H1 (cell line): ENCODE data around the gene RALGAPA1. TPM values are rescaled to one million over a fixed set of nuclear protein-coding genes. Genes with fewer than 3 reads are reported as not detected.

Experiments
- CTCF ChIA-PET: fragments of 300-600 bp; sonication (Branson Sonifier 250); formaldehyde crosslinking; loops from one replicate; lab custom pipeline; 2021; ENCODE audit not compliant: partially characterized antibody; lab: Charles Lee
- POLR2A ChIA-PET: fragments of 300-600 bp; sonication (Branson Sonifier 250); formaldehyde crosslinking; loops from one replicate; lab custom pipeline; 2021; ENCODE audit warnings: inconsistent platforms; ENCODE audit not compliant: partially characterized antibody; lab: Charles Lee
- DNase-seq, 2 experiments: peaks; one replicate each; pipeline versions ENCODE4 v3.0.0 to v3.0.0-alpha.2; 2010 to 2022; ENCODE audit warnings: low spot score in 2 of 2, low read depth in 1 of 2, mixed read lengths in 1 of 2
- FAIRE-seq: peaks from 2 replicates; lab custom pipeline; 2011; peaks lifted over from hg19 to GRCh38; lab: Jason Lieb, UNC
- H2AFZ ChIP-seq: 2 replicates; pipeline ENCODE4 v1.8.1; 2012; ENCODE audit warnings: low read length, inconsistent platforms
- H2AK5ac ChIP-seq: 2 replicates; pipeline ENCODE4 v1.6.1; 2013; ENCODE audit warnings: low read depth, low read length
- H2BK120ac ChIP-seq: replicated peaks from 2 replicates; pipeline ENCODE3; 2013; ENCODE audit warnings: low read depth, low read length, inconsistent platforms
- H2BK12ac ChIP-seq: 2 replicates; pipeline ENCODE4 v1.6.1; 2013; ENCODE audit warnings: low read depth, low read length
- H2BK15ac ChIP-seq: 2 replicates; pipeline ENCODE4 v1.6.1; 2013; ENCODE audit warnings: low read length
- H2BK20ac ChIP-seq: 2 replicates; pipeline ENCODE4 v1.6.1; 2013; ENCODE audit warnings: low read length
- H2BK5ac ChIP-seq: 2 replicates; pipeline ENCODE4 v1.6.1; 2013; ENCODE audit warnings: low read depth, low read length
- H3K14ac ChIP-seq: 2 replicates; pipeline ENCODE4 v1.6.1; 2013; ENCODE audit warnings: inconsistent platforms; ENCODE audit not compliant: insufficient read length
- H3K18ac ChIP-seq: 2 replicates; pipeline ENCODE4 v1.6.1; 2013; ENCODE audit warnings: low read length; ENCODE audit errors: extremely low read depth
- H3K23ac ChIP-seq: 2 replicates; pipeline ENCODE4 v1.6.1; 2013; ENCODE audit warnings: inconsistent platforms; ENCODE audit not compliant: insufficient read length
- H3K23me2 ChIP-seq: 2 replicates; pipeline ENCODE4 v1.6.1; 2013; ENCODE audit warnings: low read depth, low read length
- H3K27ac ChIP-seq: 2 replicates; pipeline ENCODE4 v1.6.1; 2011; ENCODE audit warnings: low read depth, low read length, inconsistent platforms
- H3K27me3 ChIP-seq, 4 experiments: replicated peaks in 1 of 4; 1 replicate in 1 of 4; 2 replicates in 3 of 4; pipeline versions ENCODE4 v1.6.1 to v1.8.1; 2011 to 2013; ENCODE audit warnings: low read length in 3 of 4, mild to moderate bottlenecking in 3 of 4, inconsistent platforms in 2 of 4, mixed read lengths in 2 of 4, moderate library complexity in 1 of 4; ENCODE audit not compliant: control insufficient read depth in 3 of 4, insufficient read depth in 3 of 4; ENCODE audit errors: extremely low read depth in 1 of 4
- H3K36me3 ChIP-seq, 4 experiments: 2 replicates each; pipeline versions ENCODE4 v1.6.1 to v1.8.1; 2011 to 2013; ENCODE audit warnings: mild to moderate bottlenecking in 4 of 4, low read length in 3 of 4, moderate library complexity in 2 of 4, control low read depth in 1 of 4, inconsistent platforms in 1 of 4; ENCODE audit not compliant: insufficient read depth in 4 of 4, control insufficient read depth in 2 of 4
- H3K4ac ChIP-seq: replicated peaks from 2 replicates; pipeline ENCODE3; 2013; ENCODE audit warnings: low read length, low read depth, mixed read lengths, inconsistent platforms; ENCODE audit not compliant: insufficient read length
- H3K4me1 ChIP-seq, 4 experiments: replicated peaks in 1 of 4; 1 replicate in 1 of 4; 2 replicates in 3 of 4; pipeline versions ENCODE4 v1.6.1 to v1.8.1; 2011 to 2013; ENCODE audit warnings: low read length in 3 of 4, inconsistent platforms in 2 of 4, mixed read lengths in 1 of 4; ENCODE audit not compliant: insufficient read depth in 4 of 4, control insufficient read depth in 3 of 4
- H3K4me2 ChIP-seq, 2 experiments: 2 replicates each; pipeline versions ENCODE4 v1.6.1 to v1.8.1; 2011 to 2013; ENCODE audit warnings: low read depth in 2 of 2, low read length in 2 of 2, control low read depth in 1 of 2, inconsistent platforms in 1 of 2, mild to moderate bottlenecking in 1 of 2; ENCODE audit not compliant: insufficient read depth in 1 of 2
- H3K4me3 ChIP-seq, 4 experiments: fragments of 200-600, 300-600 bp in 1 of 4; sonication (generic), shearing (Covaris generic), sonication (Bioruptor Twin) in 1 of 4; 2 replicates each; pipeline versions ENCODE4 v1.5.1 to v1.8.1; 2011 to 2016; ENCODE audit warnings: low read length in 4 of 4, low read depth in 3 of 4, control low read depth in 2 of 4, inconsistent platforms in 2 of 4, mild to moderate bottlenecking in 2 of 4, mixed read lengths in 1 of 4, moderate library complexity in 1 of 4; ENCODE audit not compliant: insufficient read depth in 2 of 4; ENCODE audit errors: extremely low read depth in 1 of 4
- H3K56ac ChIP-seq: replicated peaks from 2 replicates; pipeline ENCODE3; 2013; ENCODE audit warnings: low read depth, mild to moderate bottlenecking, mixed read lengths, low read length, inconsistent platforms; ENCODE audit not compliant: insufficient read length
- H3K79me1 ChIP-seq: 2 replicates; pipeline ENCODE4 v1.6.1; 2013; ENCODE audit warnings: low read depth, low read length, control low read depth
- H3K79me2 ChIP-seq, 2 experiments: 2 replicates each; pipeline versions ENCODE4 v1.6.1 to v1.8.1; 2012 to 2013; ENCODE audit warnings: low read length in 2 of 2, mild to moderate bottlenecking in 2 of 2, inconsistent platforms in 1 of 2; ENCODE audit not compliant: insufficient read depth in 2 of 2, control insufficient read depth in 1 of 2
- H3K9ac ChIP-seq, 4 experiments: replicated peaks in 1 of 4; 1 replicate in 1 of 4; 2 replicates in 3 of 4; pipeline versions ENCODE4 v1.6.1 to v1.8.1; 2011 to 2013; ENCODE audit warnings: low read depth in 3 of 4, low read length in 3 of 4, control low read depth in 2 of 4, mild to moderate bottlenecking in 2 of 4, moderate library complexity in 2 of 4, inconsistent platforms in 1 of 4; ENCODE audit errors: extremely low read depth in 1 of 4
- H3K9me3 ChIP-seq, 2 experiments: 2 replicates each; pipeline versions ENCODE4 v1.6.1 to v1.8.1; 2012 to 2013; ENCODE audit warnings: mild to moderate bottlenecking in 2 of 2, moderate library complexity in 2 of 2, control low read depth in 1 of 2, inconsistent platforms in 1 of 2, low read depth in 1 of 2, low read length in 1 of 2, mixed read lengths in 1 of 2; ENCODE audit not compliant: insufficient read depth in 2 of 2
- H4K20me1 ChIP-seq, 2 experiments: replicated peaks in 1 of 2; 2 replicates each; pipeline versions ENCODE3 to v1.8.1; 2011 to 2013; ENCODE audit warnings: inconsistent platforms in 2 of 2, low read length in 2 of 2, mild to moderate bottlenecking in 1 of 2; ENCODE audit not compliant: insufficient read depth in 2 of 2, control insufficient read depth in 1 of 2
- H4K5ac ChIP-seq: 2 replicates; pipeline ENCODE4 v1.6.1; 2013; ENCODE audit warnings: low read length, low read depth, mixed read lengths, inconsistent platforms; ENCODE audit not compliant: insufficient read length
- H4K8ac ChIP-seq: 2 replicates; pipeline ENCODE4 v1.8.0; 2013; ENCODE audit warnings: mild to moderate bottlenecking, moderate library complexity, low read length, inconsistent platforms; ENCODE audit not compliant: insufficient read depth; ENCODE audit errors: extremely low read depth
- H4K91ac ChIP-seq: replicated peaks from 2 replicates; pipeline ENCODE3; 2013; ENCODE audit warnings: low read length, mixed read lengths, inconsistent platforms; ENCODE audit not compliant: insufficient read length
- ASH2L ChIP-seq: fragments of 200-600, 300-600 bp; sonication (generic); IDR thresholded peaks from one replicate; pipeline ENCODE4 v1.7.1; 2017; ENCODE audit warnings: low read length
- CHD1 ChIP-seq: IDR thresholded peaks from 2 replicates; pipeline ENCODE4 v1.6.1; 2012; ENCODE audit warnings: low read depth, low read length, improper control_type of control experiment
- EGR1 ChIP-seq: IDR thresholded peaks from 2 replicates; pipeline ENCODE4 v1.6.1; 2011; ENCODE audit warnings: low read depth, low read length, borderline replicate concordance
- FOSL1 ChIP-seq: IDR thresholded peaks from 2 replicates; pipeline ENCODE4 v1.6.1; 2011; ENCODE audit warnings: mild to moderate bottlenecking, low read depth, low read length, moderate library complexity; ENCODE audit not compliant: insufficient read depth
- JUN ChIP-seq: IDR thresholded peaks from 2 replicates; pipeline ENCODE4 v1.6.1; 2011; ENCODE audit warnings: low read depth, mild to moderate bottlenecking, improper control_type of control experiment, low read length
- MAFK ChIP-seq: IDR thresholded peaks from 2 replicates; pipeline ENCODE4 v1.6.1; 2012; ENCODE audit warnings: low read depth, mild to moderate bottlenecking, improper control_type of control experiment, low read length
- MAX ChIP-seq: IDR thresholded peaks from 2 replicates; pipeline ENCODE4 v1.6.1; 2012; ENCODE audit warnings: inconsistent platforms
- PHF8 ChIP-seq: fragments of 200-600 bp; sonication (generic); conservative IDR thresholded peaks from 2 replicates; pipeline ENCODE4 v1.7.1; 2012; ENCODE audit warnings: low read depth, mild to moderate bottlenecking, inconsistent platforms, low read length, moderate library complexity
- POLR2AphosphoS5 ChIP-seq: IDR thresholded peaks from 2 replicates; pipeline ENCODE4 v1.6.1; 2011; ENCODE audit warnings: low read depth, low read length
- RBBP5 ChIP-seq: IDR thresholded peaks from 2 replicates; pipeline ENCODE4 v1.7.1; 2012; ENCODE audit warnings: low read depth, mild to moderate bottlenecking, inconsistent platforms, low read length, moderate library complexity, borderline replicate concordance
- RXRA ChIP-seq: IDR thresholded peaks from 2 replicates; pipeline ENCODE4 v1.6.1; 2011; ENCODE audit warnings: low read depth, mild to moderate bottlenecking, low read length, moderate library complexity; ENCODE audit not compliant: insufficient read depth
- SIX5 ChIP-seq: IDR thresholded peaks from 2 replicates; pipeline ENCODE4 v1.6.1; 2011; ENCODE audit warnings: mild to moderate bottlenecking, low read depth, low read length
- SP1 ChIP-seq: IDR thresholded peaks from 2 replicates; pipeline ENCODE4 v1.6.1; 2011; ENCODE audit warnings: low read depth, low read length
- TAF7 ChIP-seq: optimal IDR thresholded peaks from 2 replicates; pipeline ENCODE3; 2011; ENCODE audit warnings: low read depth, mild to moderate bottlenecking, inconsistent platforms, low read length, moderate library complexity, borderline replicate concordance
- TEAD4 ChIP-seq: IDR thresholded peaks from 2 replicates; pipeline ENCODE4 v1.6.1; 2012; ENCODE audit warnings: low read depth, low read length, inconsistent platforms, mixed read lengths
- YY1 ChIP-seq: IDR thresholded peaks from 2 replicates; pipeline ENCODE4 v1.6.1; 2011; ENCODE audit warnings: low read depth, mild to moderate bottlenecking, low read length
- WGBS, 2 experiments: shearing (Covaris generic) in 1 of 2; methylation state at CpG; one replicate each; pipeline versions ENCODE4 v1.1.6 to v1.1.7; 2013 to 2015; ENCODE audit warnings: low lambda C conversion rate in 2 of 2, mixed read lengths in 2 of 2, inconsistent platforms in 1 of 2, low coverage in 1 of 2, missing lambda C conversion rate in 1 of 2; ENCODE audit not compliant: insufficient replicate concordance in 2 of 2, insufficient coverage in 1 of 2, insufficient read length in 1 of 2; ENCODE audit errors: extremely low coverage in 1 of 2, missing lambda C conversion rate in 1 of 2; 5-methylcytosine and 5-hydroxymethylcytosine counted together
- polyA plus RNA-seq, 7 experiments: library from polyadenylated mRNA; depleted of rRNA in 3 of 7; stranded (reverse) in 5 of 7; unstranded in 2 of 7; fragments of >200 nt in 5 of 7; fragments of 200-250 nt in 2 of 7; gene quantifications; 1 replicate in 5 of 7; 2 replicates in 1 of 7; 4 replicates in 1 of 7; pipeline versions ENCODE4 v1.2.1 to v1.2.3, GENCODE V29; 2011 to 2013; ENCODE audit warnings: missing spikeins in 2 of 7, mixed read lengths in 2 of 7
- total RNA-seq: library from RNA; stranded (reverse); fragmentation: NEBNext Ultra II Directional; extraction: Animal tissue kit (Norgen Biotek cat#: 25700); gene quantifications from 2 replicates; pipeline ENCODE4 v1.2.1, GENCODE V29; 2021

The RALGAPA1 gene
- total and polyA plus RNA-seq, 2 of the 8 experiments (the other 6 are each of a cell fraction or from before 2014, with no cell fraction given), result 4.2 to 26.7 TPM

- Histone ChIP-seq H3K56ac (no peak overlapping the region), H2BK20ac (no peak overlapping the region), H3K27ac (no peak overlapping the region), H3K9me3 (no peaks in the 10 kb centered on the region), H2BK15ac (no peak overlapping the region), H3K79me2 (no peaks in the 10 kb centered on the region), H2BK120ac (no peak overlapping the region), H3K23me2 (no peaks in the 10 kb centered on the region), H4K8ac (no peak overlapping the region), H3K4me1 (peaks cover 0 to 2% (median under 1%) of the 10 kb centered on the region in 4 experiments; a peak in 1 of 7 replicates), H3K4me3 (no peak overlapping the region), H2BK12ac (no peak overlapping the region), H3K14ac (no peak overlapping the region), H3K27me3 (no peaks in the 10 kb centered on the region), H3K36me3 (no peaks in the 10 kb centered on the region), H4K20me1 (no peaks in the 10 kb centered on the region), H2BK5ac (no peak overlapping the region), H3K9ac (no peak overlapping the region), H2AFZ (no peak overlapping the region), H3K79me1 (no peaks in the 10 kb centered on the region), H4K5ac (no peak overlapping the region), H3K23ac (no peak overlapping the region), H3K4ac (no peak overlapping the region), H3K18ac (no peak overlapping the region), H2AK5ac (no peak overlapping the region), H3K4me2 (no peak overlapping the region), H4K91ac (no peak overlapping the region)
- ChIA-PET POLR2A (no interaction called here), CTCF (interaction anchor here (1.0 to 2.9 kb wide), 3 partner anchors 35 to 124 kb away, joined by 3 to 12 read pairs (median 3); no protein-coding TSS in a partner anchor)
- DNase-seq (no peak), FAIRE-seq (no peak)
- WGBS, 2 experiments, result 88% methylated on average over 1 of the region's 1 CpG; no CpG with 5 or more reads in 1 of the 2 experiments
- TF ChIP-seq YY1, result no peak
- no peak for TF ChIP-seq MAX
- TF ChIP-seq JUN, result no peak
- TF ChIP-seq RXRA, result no peak
- TF ChIP-seq SIX5, result no peak
- TF ChIP-seq CHD1, result no peak
- no peak for TF ChIP-seq ASH2L
- no peak for TF ChIP-seq TAF7
- TF ChIP-seq RBBP5, result no peak
- no peak for TF ChIP-seq POLR2AphosphoS5
- no peak for TF ChIP-seq MAFK
- no peak for TF ChIP-seq SP1
- no peak for TF ChIP-seq EGR1
- TF ChIP-seq PHF8, result no peak
- no peak for TF ChIP-seq TEAD4
- TF ChIP-seq FOSL1, result no peak
Measured at GRCh38 chr14:35695072-35695471, 114.0 kb downstream of the RALGAPA1 start.
